IPS-20b (cell line): Measurements from ENCODE around the gene ELAVL3.
"Not testable (repeated sequence)": the region's sequence is repeated elsewhere in the genome, so short reads cannot be mapped to it uniquely, and the experiment has no call there.

ENCODE experiments used
- H3K27ac ChIP-seq: one replicate; pipeline ENCODE4 v1.5.1; 2013; ENCODE audit warnings: low read length
- H3K27me3 ChIP-seq: 2 replicates; pipeline ENCODE4 v1.6.1; 2013; ENCODE audit warnings: mild to moderate bottlenecking, low read length, inconsistent platforms; ENCODE audit not compliant: insufficient read depth
- H3K36me3 ChIP-seq: 2 replicates; pipeline ENCODE4 v1.6.1; 2013; ENCODE audit warnings: low read depth, mild to moderate bottlenecking, inconsistent platforms, low read length, moderate library complexity; ENCODE audit not compliant: insufficient read depth
- H3K4me1 ChIP-seq: 2 replicates; pipeline ENCODE4 v1.6.1; 2013; ENCODE audit warnings: mild to moderate bottlenecking, control low read depth, inconsistent platforms, low read length, moderate library complexity; ENCODE audit not compliant: insufficient read depth
- H3K4me3 ChIP-seq: 2 replicates; pipeline ENCODE4 v1.5.1; 2013; ENCODE audit warnings: mild to moderate bottlenecking, low read length, inconsistent platforms
- H3K9ac ChIP-seq: 2 replicates; pipeline ENCODE4 v1.6.1; 2013; ENCODE audit warnings: low read depth, mild to moderate bottlenecking, inconsistent platforms, low read length, moderate library complexity
- H3K9me3 ChIP-seq: 2 replicates; pipeline ENCODE4 v1.6.1; 2013; ENCODE audit warnings: mild to moderate bottlenecking, low read depth, low read length, inconsistent platforms; ENCODE audit not compliant: insufficient read depth

Gene ELAVL3

DNA sequence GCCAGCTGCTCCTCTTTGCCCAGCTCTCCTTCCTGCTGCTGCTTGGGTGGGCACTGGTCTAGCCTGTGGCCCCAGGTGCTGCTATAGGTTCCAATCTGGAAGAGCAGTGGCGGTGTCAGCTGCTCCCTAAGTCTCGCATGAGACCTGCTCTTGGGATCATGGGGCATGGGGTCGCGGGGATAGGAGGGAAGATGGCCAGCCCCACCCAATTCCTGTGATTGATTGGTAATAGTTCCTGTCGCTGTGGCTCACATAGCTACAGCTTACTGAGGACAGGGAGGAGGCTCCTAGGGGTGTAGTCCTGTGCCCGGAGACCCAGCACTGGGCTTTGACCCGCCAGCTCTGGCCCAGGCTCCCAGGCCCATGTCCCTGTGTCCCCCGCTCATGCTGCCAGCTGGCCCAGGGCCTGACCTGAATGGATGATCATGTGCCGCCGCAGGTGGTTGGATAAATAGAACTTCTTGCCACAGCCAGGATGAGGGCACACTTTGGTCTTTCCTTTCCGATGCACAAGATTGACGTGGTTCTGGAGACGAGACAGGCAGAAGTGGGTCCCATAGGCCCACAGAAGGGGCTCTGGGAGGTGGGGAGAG lies 4.5 kb upstream of the ELAVL3 start:
- no peaks in the 10 kb centered on the region for H3K36me3 ChIP-seq
- H3K4me1 ChIP-seq, result no peaks in the 10 kb centered on the region
- H3K27ac ChIP-seq, result no peak overlapping the region
- no peak overlapping the region for H3K4me3 ChIP-seq
- H3K9me3 ChIP-seq, result no peaks in the 10 kb centered on the region
- H3K27me3 ChIP-seq, result peaks cover 27% of the 10 kb centered on the region
- H3K9ac ChIP-seq, result no peak overlapping the region

- Histone ChIP-seq H3K4me3 (no peak overlapping the region), H3K36me3 (no peaks in the 10 kb centered on the region), H3K27me3 (peaks cover 44% of the 10 kb centered on the region), H3K9ac (no peak overlapping the region), H3K9me3 (no peaks in the 10 kb centered on the region; the same call in 1 of the 2 replicates), H3K4me1 (no peaks in the 10 kb centered on the region), H3K27ac (no peak overlapping the region)
These were observed 2.7 kb upstream of the ELAVL3 start for GRCh38 chr19:11483366-11484111.

GRCh38 chr19:11482384-11483050 lies 1.7 kb upstream of the ELAVL3 start:
- Histone ChIP-seq H3K9ac (no peak overlapping the region), H3K36me3 (no peaks in the 10 kb centered on the region), H3K27me3 (peaks cover 52% of the 10 kb centered on the region), H3K27ac (no peak overlapping the region), H3K4me3 (peak overlapping the region; percentile 51; the same call in 1 of the 2 replicates), H3K4me1 (no peaks in the 10 kb centered on the region), H3K9me3 (no peaks in the 10 kb centered on the region; the same call in 1 of the 2 replicates)

DNA sequence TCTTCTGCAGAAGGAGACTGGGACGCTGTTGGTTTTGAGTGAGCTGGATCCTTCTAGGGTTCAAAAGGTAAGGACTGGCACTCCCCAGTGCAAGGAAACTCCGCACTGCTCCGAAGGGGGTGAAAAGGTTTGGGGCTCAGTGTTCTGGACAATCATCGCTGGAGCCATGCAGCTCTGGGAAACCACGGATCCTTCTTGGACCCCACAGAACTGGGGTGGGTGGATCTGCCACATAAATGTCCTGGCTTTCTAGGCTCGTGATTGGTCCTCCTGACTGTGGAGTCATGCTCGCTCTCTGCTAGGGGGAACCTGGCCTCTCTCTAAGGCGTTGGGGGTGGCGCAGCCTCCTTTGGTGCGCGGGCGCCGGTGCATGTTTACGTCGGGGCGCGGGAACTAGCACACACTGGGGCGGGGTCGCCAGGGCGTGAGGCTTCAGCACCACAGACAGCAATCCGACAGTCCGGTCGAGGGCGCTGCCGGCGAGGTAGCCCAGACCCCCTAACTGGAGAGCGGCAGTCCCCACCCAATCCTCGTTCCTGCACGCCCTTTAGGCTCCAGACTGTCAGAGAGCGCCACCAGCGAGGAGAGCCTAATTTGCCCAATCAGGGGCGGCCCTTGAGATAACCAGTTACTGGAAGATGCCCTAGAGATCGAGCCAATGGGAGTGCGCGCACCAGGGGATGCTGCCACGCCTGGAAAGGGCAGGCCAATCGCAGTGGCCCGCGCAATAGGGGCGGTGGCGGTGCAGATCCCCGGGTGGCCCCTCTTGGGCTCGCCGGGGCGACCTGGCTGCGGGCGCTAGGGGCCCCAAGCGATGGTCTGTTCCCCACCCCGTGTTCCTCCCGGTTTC lies 913 bp upstream of the ELAVL3 start:
- H3K4me1 ChIP-seq, result no peaks in the 10 kb centered on the region
- no peak overlapping the region for H3K9ac ChIP-seq
- no peaks in the 10 kb centered on the region for H3K36me3 ChIP-seq
- H3K27me3 ChIP-seq, result peaks cover 52% of the 10 kb centered on the region
- H3K4me3 ChIP-seq, result peak overlapping the region; percentile 51; the same call in 1 of the 2 replicates
- H3K9me3 ChIP-seq, result no peaks in the 10 kb centered on the region; the same call in 1 of the 2 replicates
- H3K27ac ChIP-seq, result no peak overlapping the region

GRCh38 chr19:11479898-11480714 lies 740 bp downstream of the ELAVL3 start:
- Histone ChIP-seq H3K9ac (no peak overlapping the region), H3K9me3 (no peaks in the 10 kb centered on the region; the same call in 1 of the 2 replicates), H3K4me3 (no peak overlapping the region; the same call in 1 of the 2 replicates), H3K36me3 (no peaks in the 10 kb centered on the region), H3K4me1 (no peaks in the 10 kb centered on the region), H3K27me3 (peaks cover 52% of the 10 kb centered on the region), H3K27ac (no peak overlapping the region)

- peaks cover 52% of the 10 kb centered on the region for H3K27me3 ChIP-seq
- H3K9me3 ChIP-seq, result no peaks in the 10 kb centered on the region; the same call in 1 of the 2 replicates
- H3K4me1 ChIP-seq, result no peaks in the 10 kb centered on the region
- H3K4me3 ChIP-seq, result peak overlapping the region; percentile 60; the same call in 1 of the 2 replicates
- no peaks in the 10 kb centered on the region for H3K36me3 ChIP-seq
- H3K9ac ChIP-seq, result no peak overlapping the region; the same call in 1 of the 2 replicates
- H3K27ac ChIP-seq, result no peak overlapping the region
These were observed 1.6 kb downstream of the ELAVL3 start for GRCh38 chr19:11479090-11479897.

DNA sequence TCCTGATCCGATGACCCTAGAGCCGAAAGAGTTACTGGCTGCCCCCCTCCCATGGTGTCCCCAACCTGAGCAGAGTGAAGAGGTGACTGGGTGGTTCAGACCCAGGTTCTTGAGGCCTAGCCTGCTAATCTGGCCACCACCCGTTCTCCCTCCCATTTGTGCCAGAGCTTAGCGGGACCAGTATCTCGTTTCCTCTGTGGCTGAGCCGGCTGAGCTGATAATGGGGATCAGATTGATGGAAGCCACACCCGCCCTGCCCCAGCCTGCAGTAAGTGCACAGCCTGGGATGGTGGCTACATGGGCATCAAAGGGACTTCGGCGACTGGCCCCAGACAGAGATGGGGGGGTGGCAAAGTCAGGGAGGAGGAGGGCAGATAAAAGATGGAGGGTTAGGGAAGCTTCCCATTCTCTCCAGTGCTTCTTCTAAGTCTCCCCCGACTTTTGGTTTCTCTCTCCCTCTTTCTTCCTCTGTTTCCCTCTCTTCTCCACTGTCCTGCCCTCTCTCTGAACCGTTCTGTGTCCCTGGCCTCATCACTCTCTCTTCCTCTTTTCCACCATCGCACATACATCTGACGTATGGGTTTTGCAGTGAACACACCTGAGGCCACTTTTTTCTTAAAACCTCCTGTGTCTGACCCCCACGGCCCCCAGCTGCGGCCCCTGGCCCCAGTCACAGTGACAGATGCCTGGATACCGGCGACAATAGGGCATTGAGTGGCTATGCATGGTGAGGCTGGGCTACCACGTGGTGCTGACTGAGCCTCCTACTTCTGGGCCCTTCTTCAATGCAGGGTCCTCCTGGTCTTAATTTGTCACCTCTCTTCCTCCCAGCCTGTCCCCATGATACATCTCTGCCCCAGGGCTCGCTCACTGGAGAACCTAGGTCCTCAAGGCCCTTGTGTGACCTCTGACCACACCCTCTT lies 2.4 kb downstream of the ELAVL3 start:
- Histone ChIP-seq H3K27me3 (peaks cover 52% of the 10 kb centered on the region), H3K4me3 (peak overlapping the region; percentile 60; the same call in 1 of the 2 replicates), H3K36me3 (no peaks in the 10 kb centered on the region), H3K9ac (no peak overlapping the region; the same call in 1 of the 2 replicates), H3K4me1 (no peaks in the 10 kb centered on the region), H3K27ac (no peak overlapping the region), H3K9me3 (no peaks in the 10 kb centered on the region; the same call in 1 of the 2 replicates)

GRCh38 chr19:11475861-11476260 lies 5.0 kb downstream of the ELAVL3 start:
- no peak overlapping the region for H3K9ac ChIP-seq

DNA sequence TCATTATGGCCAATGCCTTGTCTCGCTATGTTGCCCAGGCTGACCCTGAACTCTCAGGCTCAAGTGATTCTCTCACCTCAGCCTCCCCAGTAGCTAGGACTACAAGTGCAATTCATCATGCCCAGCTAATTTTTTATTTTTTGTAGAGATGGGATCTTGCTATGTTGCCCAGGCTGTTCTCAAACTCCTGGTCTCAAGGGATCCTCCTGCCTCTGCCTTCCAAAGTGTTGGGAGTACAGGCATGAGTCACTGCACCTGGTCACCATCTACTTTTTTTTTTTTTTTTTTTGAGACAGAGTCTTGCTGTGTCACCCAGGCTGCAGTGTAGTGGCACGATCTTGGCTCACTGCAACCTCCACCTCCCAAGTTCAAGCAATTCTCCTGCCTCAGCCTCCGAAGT lies 5.5 kb downstream of the ELAVL3 start:
- H3K27ac ChIP-seq, H3K9ac ChIP-seq, H3K4me1 ChIP-seq, H3K36me3 ChIP-seq, H3K9me3 ChIP-seq, H3K4me3 ChIP-seq: not testable (repeated sequence)
- peaks cover 24% of the 10 kb centered on the region for H3K27me3 ChIP-seq

More at GRCh38 chr19:11475861-11476260, 5.0 kb downstream of the ELAVL3 start:
- Histone ChIP-seq H3K4me3 (no peak overlapping the region), H3K9me3 (no peaks in the 10 kb centered on the region; the same call in 1 of the 2 replicates), H3K36me3 (no peaks in the 10 kb centered on the region), H3K27ac (no peak overlapping the region), H3K4me1 (no peaks in the 10 kb centered on the region), H3K27me3 (peaks cover 30% of the 10 kb centered on the region)
